Ectodermal cell (in vitro differentiated cells): ENCODE data around the gene HAUS7.

Source experiments
- H3K27ac ChIP-seq: 2 replicates; pipeline ENCODE4 v1.7.0; 2013; ENCODE audit warnings: mild to moderate bottlenecking, low read depth, low read length; ENCODE audit not compliant: insufficient read depth, poor library complexity, severe bottlenecking
- H3K27me3 ChIP-seq: 2 replicates; pipeline ENCODE4 v1.7.0; 2013; ENCODE audit warnings: mild to moderate bottlenecking, low read length; ENCODE audit not compliant: insufficient read depth, control insufficient read depth, poor library complexity, severe bottlenecking
- H3K36me3 ChIP-seq: one replicate; pipeline ENCODE4 v1.7.0; 2013; ENCODE audit warnings: low read length; ENCODE audit not compliant: control insufficient read depth, insufficient read depth
- H3K4me1 ChIP-seq: one replicate; pipeline ENCODE4 v1.7.0; 2013; ENCODE audit warnings: low read length; ENCODE audit not compliant: control insufficient read depth, insufficient read depth
- H3K4me3 ChIP-seq: 2 replicates; pipeline ENCODE4 v1.7.0; 2013; ENCODE audit warnings: low read depth, low read length, control low read depth; ENCODE audit not compliant: insufficient read depth
- H3K9me3 ChIP-seq: 2 replicates; pipeline ENCODE4 v1.7.0; 2013; ENCODE audit warnings: mild to moderate bottlenecking, low read length, moderate library complexity; ENCODE audit not compliant: control insufficient read depth
- WGBS, 2 experiments: methylation state at CpG; one replicate each; pipeline ENCODE4 v1.1.7; 2013; ENCODE audit warnings: missing lambda C conversion rate in 2 of 2; 5-methylcytosine and 5-hydroxymethylcytosine counted together

Gene HAUS7

DNA sequence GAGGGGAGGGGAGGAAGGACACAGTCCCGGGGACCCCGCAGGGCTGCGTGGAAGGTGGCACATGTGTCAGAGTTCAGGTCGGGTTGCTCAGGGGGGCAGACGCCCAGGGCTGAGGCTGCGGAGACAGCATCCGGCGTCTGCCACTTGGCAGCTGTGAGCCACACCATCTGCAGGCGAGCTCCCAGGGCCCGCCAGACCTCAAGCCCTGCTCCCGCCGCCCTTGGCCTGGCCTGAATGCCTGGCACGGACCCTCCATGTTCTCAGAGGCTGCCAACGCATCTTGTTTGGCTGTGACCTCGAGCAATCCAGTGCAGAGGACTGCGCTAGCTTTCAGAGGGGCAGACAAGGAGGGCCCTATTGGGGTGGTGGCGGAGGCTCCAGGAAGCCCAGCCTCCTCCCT is 29.5 kb upstream of the HAUS7 start:
- Histone ChIP-seq H3K4me3 (no peak overlapping the region), H3K36me3 (no peaks in the 10 kb centered on the region), H3K27me3 (no peaks in the 10 kb centered on the region), H3K27ac (no peak overlapping the region), H3K4me1 (no peaks in the 10 kb centered on the region), H3K9me3 (no peaks in the 10 kb centered on the region)
- 91 to 92% methylated on average over 16 to 17 of the region's 17 CpGs for WGBS, 2 experiments

- no peak overlapping the region for H3K4me3 ChIP-seq
- 80 to 83% methylated on average over 15 of the region's 15 CpGs for WGBS, 2 experiments
- H3K4me1 ChIP-seq: no peaks in the 10 kb centered on the region
- no peaks in the 10 kb centered on the region for H3K9me3 ChIP-seq
- no peak overlapping the region for H3K27ac ChIP-seq
- no peaks in the 10 kb centered on the region for H3K27me3 ChIP-seq
- H3K36me3 ChIP-seq: no peaks in the 10 kb centered on the region
Observed at GRCh38 chrX:153499341-153499740, 29.0 kb upstream of the HAUS7 start.

GRCh38 chrX:153498453-153498852 is 28.1 kb upstream of the HAUS7 start:
- Histone ChIP-seq H3K27ac (no peak overlapping the region), H3K4me3 (no peak overlapping the region), H3K4me1 (no peaks in the 10 kb centered on the region), H3K36me3 (no peaks in the 10 kb centered on the region), H3K27me3 (no peaks in the 10 kb centered on the region), H3K9me3 (no peaks in the 10 kb centered on the region)
- WGBS, 2 experiments: 84 to 86% methylated on average over 7 of the region's 7 CpGs

GRCh38 chrX:153496590-153496959 is 26.2 kb upstream of the HAUS7 start:
- Histone ChIP-seq H3K27me3 (no peaks in the 10 kb centered on the region), H3K27ac (no peak overlapping the region), H3K4me1 (no peaks in the 10 kb centered on the region), H3K36me3 (no peaks in the 10 kb centered on the region), H3K9me3 (no peaks in the 10 kb centered on the region), H3K4me3 (no peak overlapping the region)
- 67 to 70% methylated on average over 3 to 5 of the region's 8 CpGs for WGBS, 2 experiments

DNA sequence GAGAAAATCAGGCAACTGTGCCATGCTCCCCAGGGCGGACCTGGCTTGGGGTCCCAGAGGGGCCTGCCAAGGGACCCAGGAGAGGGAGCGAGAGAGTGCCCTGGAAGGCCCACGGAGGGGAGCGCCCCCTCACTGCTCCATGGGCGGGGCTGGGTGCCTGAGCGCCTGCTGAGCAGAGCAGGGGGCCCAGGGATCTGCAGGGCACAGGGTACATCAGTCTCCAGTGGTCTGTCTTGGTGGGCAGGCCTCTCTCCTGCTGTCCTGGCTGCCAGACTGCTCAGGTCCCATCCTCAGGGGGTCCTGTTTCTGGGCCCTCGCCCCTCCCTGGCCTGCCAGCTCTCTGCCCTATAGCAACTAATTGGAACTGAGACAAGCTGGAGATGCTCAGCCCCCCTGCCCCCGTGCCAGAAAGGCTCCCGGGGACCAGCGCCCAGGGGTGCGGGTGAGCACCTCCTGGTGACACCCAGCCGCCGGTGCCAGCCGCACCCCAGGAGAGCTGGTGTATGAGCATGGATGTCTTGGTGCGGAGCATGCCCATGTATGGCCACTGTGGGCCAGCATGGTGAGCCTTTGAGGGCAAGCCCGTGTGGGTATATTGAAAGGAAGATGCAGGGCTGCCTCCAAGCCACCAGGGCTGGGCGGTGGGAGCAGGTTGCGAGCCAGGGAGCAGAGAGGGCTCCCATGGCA is 25.7 kb upstream of the HAUS7 start:
- WGBS, 2 experiments: 91% methylated on average over 18 of the region's 18 CpGs
- H3K36me3 ChIP-seq: no peaks in the 10 kb centered on the region
- no peak overlapping the region for H3K4me3 ChIP-seq

DNA sequence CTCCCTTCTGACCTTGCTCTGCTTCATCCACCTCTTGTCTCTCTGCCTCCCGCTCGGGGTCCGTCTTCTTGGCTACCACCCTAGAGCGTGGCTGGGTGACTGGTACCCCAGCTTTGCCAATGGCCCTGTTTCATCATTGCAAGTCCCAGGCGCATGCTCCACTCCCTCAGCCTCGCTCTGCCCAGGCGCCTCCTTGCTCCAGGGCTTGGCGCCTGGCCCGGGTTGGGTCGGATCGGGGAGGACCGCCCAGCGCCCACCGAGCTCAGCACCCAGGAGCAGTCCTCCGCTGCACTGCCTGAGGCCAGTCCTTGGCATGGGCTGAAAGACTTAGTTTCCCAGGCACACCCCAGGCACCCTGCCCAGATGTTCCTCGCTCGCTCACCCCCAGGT is 25.0 kb upstream of the HAUS7 start:
- 77 to 85% methylated on average over 17 of the region's 17 CpGs for WGBS, 2 experiments
- H3K27ac ChIP-seq: no peak overlapping the region
- no peak overlapping the region for H3K4me3 ChIP-seq
- no peaks in the 10 kb centered on the region for H3K4me1 ChIP-seq
- no peaks in the 10 kb centered on the region for H3K9me3 ChIP-seq
- no peaks in the 10 kb centered on the region for H3K36me3 ChIP-seq
- no peaks in the 10 kb centered on the region for H3K27me3 ChIP-seq

More for the DNA sequence above, 25.7 kb upstream of the HAUS7 start:
- no peaks in the 10 kb centered on the region for H3K4me1 ChIP-seq
- no peak overlapping the region for H3K27ac ChIP-seq
- H3K27me3 ChIP-seq: no peaks in the 10 kb centered on the region
- H3K9me3 ChIP-seq: no peaks in the 10 kb centered on the region

- 21 to 26% methylated on average over 27 to 34 of the region's 41 CpGs for WGBS, 2 experiments
- no peaks in the 10 kb centered on the region for H3K27me3 ChIP-seq
- no peak within 1 kb of the TSS for H3K27ac ChIP-seq
Observed at GRCh38 chrX:153494541-153495361, 24.4 kb upstream of the HAUS7 start, which contains the start of gene BGN. Gene BGN, plus strand, starts transcription at chrX:153494980. Its CDS starts 9,652 bp downstream, at chrX:153504632.

DNA sequence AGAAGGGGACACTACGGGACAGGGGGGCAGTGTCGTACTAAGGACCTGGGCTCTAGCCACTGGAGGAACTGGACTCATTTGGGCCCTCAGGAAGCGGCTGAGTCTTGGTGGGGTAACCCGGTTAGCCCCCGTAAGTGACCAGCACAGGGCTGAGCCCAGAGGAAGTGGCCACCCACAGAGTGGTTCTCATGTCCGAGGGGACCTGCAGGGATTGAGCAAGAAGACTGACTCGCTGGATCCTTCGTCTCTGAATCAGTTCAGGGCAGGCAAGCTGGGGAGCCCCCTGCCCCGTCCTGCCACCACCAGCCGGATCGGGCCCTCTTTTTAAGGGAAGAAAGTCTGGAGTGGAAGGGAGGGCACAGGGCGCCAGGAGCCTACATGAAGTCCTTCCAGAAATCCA is 23.7 kb upstream of the HAUS7 start:
- Histone ChIP-seq H3K36me3 (no peaks in the 10 kb centered on the region), H3K9me3 (no peaks in the 10 kb centered on the region), H3K27ac (no peak overlapping the region), H3K4me1 (no peaks in the 10 kb centered on the region), H3K27me3 (no peaks in the 10 kb centered on the region), H3K4me3 (no peak overlapping the region)
- 85 to 88% methylated on average over 12 of the region's 12 CpGs for WGBS, 2 experiments

More at GRCh38 chrX:153494541-153495361, 24.4 kb upstream of the HAUS7 start, which contains the start of gene BGN:
- Histone ChIP-seq H3K4me3 (no peak within 1 kb of the TSS), H3K4me1 (no peaks in the 10 kb centered on the region), H3K36me3 (no peaks in the 10 kb centered on the region), H3K9me3 (no peaks in the 10 kb centered on the region)

- Histone ChIP-seq H3K36me3 (no peaks in the 10 kb centered on the region), H3K27ac (no peak overlapping the region)
- 90 to 97% methylated on average over 11 of the region's 11 CpGs for WGBS, 2 experiments
Observed at GRCh38 chrX:153493085-153493484, 22.7 kb upstream of the HAUS7 start.

GRCh38 chrX:153492543-153492942 is 22.2 kb upstream of the HAUS7 start:
- H3K27ac ChIP-seq: no peak overlapping the region
- H3K4me1 ChIP-seq: no peaks in the 10 kb centered on the region
- H3K4me3 ChIP-seq: no peak overlapping the region
- H3K36me3 ChIP-seq: no peaks in the 10 kb centered on the region
- WGBS, 2 experiments: 85% methylated on average over 12 of the region's 12 CpGs
- no peaks in the 10 kb centered on the region for H3K27me3 ChIP-seq
- H3K9me3 ChIP-seq: no peaks in the 10 kb centered on the region

More at GRCh38 chrX:153493085-153493484, 22.7 kb upstream of the HAUS7 start:
- H3K4me3 ChIP-seq: no peak overlapping the region
- H3K9me3 ChIP-seq: no peaks in the 10 kb centered on the region
- H3K4me1 ChIP-seq: no peaks in the 10 kb centered on the region
- no peaks in the 10 kb centered on the region for H3K27me3 ChIP-seq
